HG03460 (cell line): Measurements from ENCODE around the gene MTM1.

Experiments
- ATAC-seq: cut with Tn5 transposase; IDR thresholded peaks from one replicate; pipeline ENCODE4 v1.9.1; 2021; ENCODE audit not compliant: unreplicated experiment

The MTM1 gene

GRCh38 chrX:150548251-150548650 is 20.2 kb upstream of the MTM1 start:
- no peak for ATAC-seq

- ATAC-seq: no peak
These were observed 19.7 kb upstream of the MTM1 start for GRCh38 chrX:150548684-150549083.

GRCh38 chrX:150551963-150552362 is 16.5 kb upstream of the MTM1 start:
- no peak for ATAC-seq

GRCh38 chrX:150558424-150558823 is 10.0 kb upstream of the MTM1 start:
- ATAC-seq: no peak

- no peak for ATAC-seq
These were observed 3.6 kb upstream of the MTM1 start for GRCh38 chrX:150564838-150565237.

- ATAC-seq: no peak
These were observed 2.9 kb upstream of the MTM1 start for GRCh38 chrX:150565551-150565950.

GRCh38 chrX:150566734-150567182 is 1.7 kb upstream of the MTM1 start:
- ATAC-seq: no peak

- no peak for ATAC-seq
These were observed 639 bp upstream of the MTM1 start for GRCh38 chrX:150567645-150568319.

- peak; percentile 25 for ATAC-seq
These were observed 695 bp downstream of the MTM1 start for GRCh38 chrX:150569155-150569477.

GRCh38 chrX:150570512-150570911 is 2.1 kb downstream of the MTM1 start:
- no peak for ATAC-seq

GRCh38 chrX:150572206-150572605 is 3.8 kb downstream of the MTM1 start:
- no peak for ATAC-seq

- ATAC-seq: no peak
These were observed 4.7 kb downstream of the MTM1 start for GRCh38 chrX:150573106-150573505.

GRCh38 chrX:150573702-150574101 is 5.3 kb downstream of the MTM1 start:
- peak; percentile 57 for ATAC-seq

GRCh38 chrX:150574559-150575418 is 6.4 kb downstream of the MTM1 start:
- ATAC-seq: no peak

- no peak for ATAC-seq
These were observed 7.0 kb downstream of the MTM1 start for GRCh38 chrX:150575419-150575814.

- no peak for ATAC-seq
These were observed 8.8 kb downstream of the MTM1 start for GRCh38 chrX:150577174-150577573.

GRCh38 chrX:150581093-150581775 is 12.8 kb downstream of the MTM1 start:
- ATAC-seq: no peak

GRCh38 chrX:150582338-150582948 is 14.0 kb downstream of the MTM1 start:
- no peak for ATAC-seq

- ATAC-seq: no peak
These were observed 19.4 kb downstream of the MTM1 start for GRCh38 chrX:150587585-150588503.

GRCh38 chrX:150594584-150594983 is 26.2 kb downstream of the MTM1 start:
- ATAC-seq: no peak
